Mesothelial cell of epicardium (in vitro differentiated cells): ENCODE measurements around the gene ARMH1. TPM values are rescaled to one million over a fixed set of nuclear protein-coding genes. Genes with fewer than 3 reads are reported as not detected.
"Not testable (repeated sequence)": the region's sequence is repeated elsewhere in the genome, so short reads cannot be mapped to it uniquely, and the experiment has no call there.

Source experiments
- DNase-seq, 2 experiments: peaks; one replicate each; pipeline ENCODE4 v3.0.0; 2021; ENCODE audit warnings: low spot score in 2 of 2; ENCODE audit not compliant: unreplicated experiment in 2 of 2
- H3K27ac Mint-ChIP-seq: 2 replicates; pipeline ENCODE4 v1.8.0; 2021; ENCODE audit warnings: mixed read lengths
- H3K27me3 Mint-ChIP-seq: 2 replicates; pipeline ENCODE4 v1.8.0; 2021; ENCODE audit warnings: low read depth, mixed read lengths
- H3K36me3 Mint-ChIP-seq: 2 replicates; pipeline ENCODE4 v1.8.0; 2021; ENCODE audit warnings: mixed read lengths
- H3K4me1 Mint-ChIP-seq: 2 replicates; pipeline ENCODE4 v1.8.0; 2021; ENCODE audit warnings: mixed read lengths
- H3K4me3 Mint-ChIP-seq: 2 replicates; pipeline ENCODE4 v1.8.0; 2021; ENCODE audit warnings: mild to moderate bottlenecking, moderate library complexity, mixed read lengths
- H3K9me3 Mint-ChIP-seq: 2 replicates; pipeline ENCODE4 v1.8.0; 2021; ENCODE audit warnings: mixed read lengths
- total RNA-seq: library from RNA; stranded (reverse); gene quantifications from 3 replicates; pipeline ENCODE4 v1.2.1, GENCODE V29; 2021
- TF ChIP-seq, protein P1 (sequence below): fragments of 200-600 bp; sonication (generic); IDR thresholded peaks from one replicate; pipeline ENCODE4 v1.5.0; 2021; ENCODE audit warnings: antibody characterized with exemption; ENCODE audit not compliant: unreplicated experiment

Gene ARMH1
- total RNA-seq, 1 donor from 2014 or later = 19.1 TPM

DNA sequence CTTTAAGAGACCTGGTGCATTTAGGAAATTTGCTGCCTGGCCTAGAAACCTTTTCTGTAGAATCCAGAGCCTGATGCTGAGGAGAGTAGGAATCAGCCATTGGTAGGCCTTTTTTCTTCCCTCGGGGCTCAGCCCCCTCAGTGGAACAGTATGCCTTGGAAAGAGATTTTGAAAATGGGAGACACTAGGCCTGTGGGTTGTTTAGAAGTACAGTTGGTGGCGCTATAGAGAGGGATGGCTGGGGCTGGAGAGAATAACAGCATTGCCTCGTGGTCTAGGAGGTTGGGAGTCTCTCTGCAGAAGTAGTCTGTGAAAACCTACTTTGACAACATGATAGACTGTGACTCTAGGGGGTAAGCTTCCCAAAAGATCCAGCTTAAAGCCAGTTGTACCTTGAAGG lies 73.4 kb downstream of the ARMH1 start:
- TF ChIP-seq, protein P1, sequence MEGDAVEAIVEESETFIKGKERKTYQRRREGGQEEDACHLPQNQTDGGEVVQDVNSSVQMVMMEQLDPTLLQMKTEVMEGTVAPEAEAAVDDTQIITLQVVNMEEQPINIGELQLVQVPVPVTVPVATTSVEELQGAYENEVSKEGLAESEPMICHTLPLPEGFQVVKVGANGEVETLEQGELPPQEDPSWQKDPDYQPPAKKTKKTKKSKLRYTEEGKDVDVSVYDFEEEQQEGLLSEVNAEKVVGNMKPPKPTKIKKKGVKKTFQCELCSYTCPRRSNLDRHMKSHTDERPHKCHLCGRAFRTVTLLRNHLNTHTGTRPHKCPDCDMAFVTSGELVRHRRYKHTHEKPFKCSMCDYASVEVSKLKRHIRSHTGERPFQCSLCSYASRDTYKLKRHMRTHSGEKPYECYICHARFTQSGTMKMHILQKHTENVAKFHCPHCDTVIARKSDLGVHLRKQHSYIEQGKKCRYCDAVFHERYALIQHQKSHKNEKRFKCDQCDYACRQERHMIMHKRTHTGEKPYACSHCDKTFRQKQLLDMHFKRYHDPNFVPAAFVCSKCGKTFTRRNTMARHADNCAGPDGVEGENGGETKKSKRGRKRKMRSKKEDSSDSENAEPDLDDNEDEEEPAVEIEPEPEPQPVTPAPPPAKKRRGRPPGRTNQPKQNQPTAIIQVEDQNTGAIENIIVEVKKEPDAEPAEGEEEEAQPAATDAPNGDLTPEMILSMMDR = no peak
- no peak overlapping the region for H3K27ac Mint-ChIP-seq
- peaks cover 15% of the 10 kb centered on the region for H3K36me3 Mint-ChIP-seq
- H3K27me3 Mint-ChIP-seq = no peaks in the 10 kb centered on the region
- no peaks in the 10 kb centered on the region for H3K9me3 Mint-ChIP-seq
- no peak for DNase-seq
- H3K4me1 Mint-ChIP-seq = no peaks in the 10 kb centered on the region
- no peak overlapping the region for H3K4me3 Mint-ChIP-seq

DNA sequence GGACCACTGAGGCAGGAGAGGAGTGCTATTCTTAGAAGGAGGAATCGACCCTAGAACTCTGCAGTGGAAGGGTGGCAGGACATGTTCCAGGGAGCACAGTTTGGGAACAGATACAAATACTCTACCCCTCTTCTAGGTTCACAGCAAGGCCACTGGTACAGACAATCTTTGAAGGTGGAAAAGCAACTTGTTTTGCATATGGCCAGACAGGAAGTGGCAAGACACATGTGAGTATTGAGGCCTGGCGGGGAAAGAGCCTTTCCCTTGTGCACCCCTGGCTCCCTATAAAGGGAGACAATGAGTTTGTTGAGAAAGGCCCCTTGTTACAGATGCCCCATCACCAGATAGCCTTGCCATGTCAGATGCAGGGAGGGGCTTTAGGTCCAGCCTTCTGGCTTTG lies 82.9 kb downstream of the ARMH1 start:
- Mint-ChIP-seq H3K27me3 (no peaks in the 10 kb centered on the region), H3K4me1 (no peaks in the 10 kb centered on the region), H3K4me3 (no peak overlapping the region), H3K9me3 (no peaks in the 10 kb centered on the region), H3K27ac (no peak overlapping the region), H3K36me3 (peaks cover 26% of the 10 kb centered on the region)
- TF ChIP-seq, protein P1 = no peak
- no peak for DNase-seq

- H3K36me3 Mint-ChIP-seq = peaks cover 28% of the 10 kb centered on the region
- no peaks in the 10 kb centered on the region for H3K9me3 Mint-ChIP-seq
- TF ChIP-seq, protein P1 = no peak
Measured at GRCh38 chr1:44759077-44759476, 84.6 kb downstream of the ARMH1 start.

DNA sequence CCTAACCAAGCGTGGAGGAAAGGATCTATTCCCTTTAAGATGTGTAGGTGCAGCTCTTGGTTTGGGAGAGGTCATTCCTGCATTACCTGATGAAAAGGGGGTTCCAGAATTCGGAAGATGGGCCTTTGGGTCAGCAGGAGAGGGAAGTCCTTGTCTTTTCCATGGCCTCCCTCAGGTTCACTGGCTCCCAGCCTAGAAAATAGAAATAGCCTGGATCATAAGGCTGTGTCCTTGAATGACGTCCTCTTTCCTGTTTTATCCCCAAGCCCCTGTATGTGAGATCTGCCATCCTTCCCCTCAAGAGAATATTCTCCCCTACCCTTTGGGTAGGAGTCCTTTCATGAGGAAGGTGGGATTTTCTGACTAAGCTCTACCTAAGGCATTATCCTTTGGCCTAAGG lies 86.4 kb downstream of the ARMH1 start:
- Mint-ChIP-seq H3K27me3 (no peaks in the 10 kb centered on the region), H3K36me3 (peaks cover 22% of the 10 kb centered on the region), H3K27ac (no peak overlapping the region), H3K4me1 (no peaks in the 10 kb centered on the region), H3K9me3 (no peaks in the 10 kb centered on the region), H3K4me3 (no peak overlapping the region)
- no peak for DNase-seq
- TF ChIP-seq, protein P1 = no peak

More at GRCh38 chr1:44759077-44759476, 84.6 kb downstream of the ARMH1 start:
- Mint-ChIP-seq H3K27ac (no peak overlapping the region), H3K27me3 (no peaks in the 10 kb centered on the region), H3K4me3 (no peak overlapping the region), H3K4me1 (no peaks in the 10 kb centered on the region)
- no peak for DNase-seq

GRCh38 chr1:44766421-44766820 lies 91.9 kb downstream of the ARMH1 start:
- H3K4me3 Mint-ChIP-seq, H3K27me3 Mint-ChIP-seq, H3K27ac Mint-ChIP-seq, H3K4me1 Mint-ChIP-seq, H3K9me3 Mint-ChIP-seq, DNase-seq, H3K36me3 Mint-ChIP-seq: not testable (repeated sequence)

Other genes with a start within 250 kb of the ARMH1 start
- gene TMEM53, start 233 bp upstream of the ARMH1 start, total RNA-seq = 8.9 to 9.9 TPM (median 9.8 TPM) in 3 replicates
- not detected in 3 replicates for gene RNU5D-1, start 56.5 kb downstream of the ARMH1 start, total RNA-seq
- gene KIF2C, start 65.1 kb downstream of the ARMH1 start, total RNA-seq = 17.1 to 20.4 TPM (median 18.2 TPM) in 3 replicates
- gene RPS8, start 100.8 kb downstream of the ARMH1 start, total RNA-seq = 2,191 to 2,296 TPM (median 2,278 TPM) in 3 replicates
- gene BEST4, start 113.5 kb downstream of the ARMH1 start, total RNA-seq = 1.4 to 1.7 TPM (median 1.4 TPM) in 3 replicates
- 24.7 to 27.5 TPM (median 27.4 TPM) in 3 replicates for gene PLK3, start 125.7 kb downstream of the ARMH1 start, total RNA-seq
- 0.31 to 0.72 TPM (median 0.47 TPM) in 3 replicates for gene DYNLT4, start 132.6 kb downstream of the ARMH1 start, total RNA-seq
- gene BTBD19, start 133.8 kb downstream of the ARMH1 start, total RNA-seq = 33.6 to 43.7 TPM (median 38.3 TPM) in 3 replicates
- gene PTCH2, start 168.5 kb downstream of the ARMH1 start, total RNA-seq = 1.4 to 1.7 TPM (median 1.4 TPM) in 3 replicates